ENCODE data around the gene PLS1. TPM values are rescaled to one million over a fixed set of nuclear protein-coding genes. Genes with fewer than 3 reads are reported as not detected.

Gene PLS1
- total RNA-seq, 1 experiment from 2014 or later = 36.1 TPM

DNA sequence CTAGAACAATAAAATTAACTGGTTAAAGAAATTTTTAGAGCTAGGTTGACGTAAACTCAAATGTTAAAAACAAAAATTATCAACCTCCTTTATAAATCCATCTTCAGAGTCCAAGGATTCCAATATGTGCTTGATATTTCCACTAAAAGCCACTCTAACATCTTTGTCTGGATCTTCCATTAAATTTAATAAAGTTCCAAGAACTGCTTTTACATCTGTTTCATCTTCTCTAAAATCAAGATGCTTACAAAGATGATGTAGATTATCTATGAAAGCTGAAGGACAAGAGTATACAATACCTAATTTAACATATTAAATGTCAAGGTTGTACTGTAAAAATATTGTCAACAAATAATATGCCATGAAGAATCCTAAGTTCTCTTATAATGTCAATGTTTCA, 42.5 kb upstream of the PLS1 start:
- no TSS peak for BruUV-seq (replicated peaks)
- H3K4me1 ChIP-seq (ENCODE audit: control insufficient read depth, insufficient read depth, low read length) = no peaks in the 10 kb centered on the region
- DNase-seq (ENCODE audit: low read depth, low spot score) = no peak
- H3K9me3 ChIP-seq (ENCODE audit: control insufficient read depth, insufficient read depth, low read depth, low read length) = no peaks in the 10 kb centered on the region
- ChIA-PET POLR2A (no interaction called here), CTCF (interaction anchor here (0.5 kb wide), 1 partner anchor 34 kb away, joined by 3 read pairs; no protein-coding TSS in a partner anchor)
- TF ChIP-seq, protein P1, sequence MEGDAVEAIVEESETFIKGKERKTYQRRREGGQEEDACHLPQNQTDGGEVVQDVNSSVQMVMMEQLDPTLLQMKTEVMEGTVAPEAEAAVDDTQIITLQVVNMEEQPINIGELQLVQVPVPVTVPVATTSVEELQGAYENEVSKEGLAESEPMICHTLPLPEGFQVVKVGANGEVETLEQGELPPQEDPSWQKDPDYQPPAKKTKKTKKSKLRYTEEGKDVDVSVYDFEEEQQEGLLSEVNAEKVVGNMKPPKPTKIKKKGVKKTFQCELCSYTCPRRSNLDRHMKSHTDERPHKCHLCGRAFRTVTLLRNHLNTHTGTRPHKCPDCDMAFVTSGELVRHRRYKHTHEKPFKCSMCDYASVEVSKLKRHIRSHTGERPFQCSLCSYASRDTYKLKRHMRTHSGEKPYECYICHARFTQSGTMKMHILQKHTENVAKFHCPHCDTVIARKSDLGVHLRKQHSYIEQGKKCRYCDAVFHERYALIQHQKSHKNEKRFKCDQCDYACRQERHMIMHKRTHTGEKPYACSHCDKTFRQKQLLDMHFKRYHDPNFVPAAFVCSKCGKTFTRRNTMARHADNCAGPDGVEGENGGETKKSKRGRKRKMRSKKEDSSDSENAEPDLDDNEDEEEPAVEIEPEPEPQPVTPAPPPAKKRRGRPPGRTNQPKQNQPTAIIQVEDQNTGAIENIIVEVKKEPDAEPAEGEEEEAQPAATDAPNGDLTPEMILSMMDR (IDR thresholded peaks at IDR 0.05) = no peak
- no peak for TF ChIP-seq SIN3A (IDR thresholded peaks at IDR 0.05; ENCODE audit: borderline replicate concordance, insufficient read depth, low read depth, low read length)
- no peak for TF ChIP-seq POLR2AphosphoS5 (IDR thresholded peaks at IDR 0.05; ENCODE audit: low read depth, low read length)
- no peak for TF ChIP-seq TCF7L2 (IDR thresholded peaks at IDR 0.05; ENCODE audit: low read depth, low read length)
- TF ChIP-seq REST (IDR thresholded peaks at IDR 0.05; ENCODE audit: insufficient read depth in 1 of 2, low read depth in 2 of 2, low read length in 1 of 2) = no peak
- peaks cover 39% of the 10 kb centered on the region for H3K36me3 ChIP-seq (ENCODE audit: control insufficient read depth, insufficient read depth, low read length)
- intact Hi-C loops (cut with micrococcal nuclease; ENCODE audit: unreplicated experiment) = no loop called here
- ATAC-seq = no peak
- H3K27ac ChIP-seq (ENCODE audit: low read length) = no peak overlapping the region
- in situ Hi-C loops (cut with HindIII; ENCODE audit: low pct_unique_long_range_greater_than_20kb, low sequenced_read_pairs) = no loop called here
- H3K27me3 ChIP-seq (ENCODE audit: control insufficient read depth, insufficient read depth, low read length) = no peaks in the 10 kb centered on the region
- no peak overlapping the region for H3K4me3 ChIP-seq (ENCODE audit: low read depth in 2 of 2, low read length in 2 of 2)

DNA sequence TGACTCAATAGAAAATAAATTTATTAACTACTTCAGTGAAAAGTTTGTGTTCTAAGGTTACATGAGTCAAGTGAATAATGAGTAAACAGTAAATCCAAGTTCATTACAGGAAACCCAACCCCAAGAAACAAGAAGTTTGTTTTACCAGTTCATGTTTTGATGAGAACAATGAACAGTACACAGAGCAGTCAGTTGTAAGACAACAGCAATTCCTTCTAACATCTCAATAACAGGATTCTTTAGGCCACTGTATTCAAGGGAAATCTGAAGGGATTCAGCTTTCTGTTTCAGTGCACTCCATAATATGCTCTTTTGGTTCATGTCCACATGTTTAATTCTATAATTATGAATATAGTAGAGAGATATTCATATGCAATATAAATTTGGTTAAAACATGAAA, 36.1 kb upstream of the PLS1 start:
- Histone ChIP-seq H3K27ac (ENCODE audit: low read length) (no peak overlapping the region), H3K4me1 (ENCODE audit: control insufficient read depth, insufficient read depth, low read length) (no peaks in the 10 kb centered on the region), H3K4me3 (ENCODE audit: low read depth in 2 of 2, low read length in 2 of 2) (no peak overlapping the region), H3K36me3 (ENCODE audit: control insufficient read depth, insufficient read depth, low read length) (peaks cover 48% of the 10 kb centered on the region), H3K27me3 (ENCODE audit: control insufficient read depth, insufficient read depth, low read length) (no peaks in the 10 kb centered on the region), H3K9me3 (ENCODE audit: control insufficient read depth, insufficient read depth, low read depth, low read length) (no peaks in the 10 kb centered on the region)
- in situ Hi-C loops (cut with HindIII; ENCODE audit: low pct_unique_long_range_greater_than_20kb, low sequenced_read_pairs) (no loop called here), intact Hi-C loops (cut with micrococcal nuclease; ENCODE audit: unreplicated experiment) (no loop called here)
- no TSS peak for BruUV-seq (replicated peaks)
- POLR2A ChIA-PET = no interaction called here
- no peak for DNase-seq (ENCODE audit: low read depth, low spot score)
- ATAC-seq = no peak
- CTCF ChIA-PET = no interaction called here
- no peak for TF ChIP-seq POLR2AphosphoS5 (IDR thresholded peaks at IDR 0.05; ENCODE audit: low read depth, low read length)
- TF ChIP-seq, protein P1 (IDR thresholded peaks at IDR 0.05) = no peak
- no peak for TF ChIP-seq SIN3A (IDR thresholded peaks at IDR 0.05; ENCODE audit: borderline replicate concordance, insufficient read depth, low read depth, low read length)
- TF ChIP-seq REST (IDR thresholded peaks at IDR 0.05; ENCODE audit: insufficient read depth in 1 of 2, low read depth in 2 of 2, low read length in 1 of 2) = no peak
- TF ChIP-seq TCF7L2 (IDR thresholded peaks at IDR 0.05; ENCODE audit: low read depth, low read length) = no peak
